NCI-H524 (cell line): Measurements from ENCODE around the gene APPL1.
A peak's percentile ranks its signal among the peaks of the same experiment; 100 is the strongest.
"Not testable (repeated sequence)": the region's sequence is repeated elsewhere in the genome, so short reads cannot be mapped to it uniquely, and the experiment has no call there.

Source experiments
- DNase-seq, 2 experiments: peaks; one replicate each; lab custom pipeline; 2025; lab: John Stamatoyannopoulos, UW

APPL1 gene

DNA sequence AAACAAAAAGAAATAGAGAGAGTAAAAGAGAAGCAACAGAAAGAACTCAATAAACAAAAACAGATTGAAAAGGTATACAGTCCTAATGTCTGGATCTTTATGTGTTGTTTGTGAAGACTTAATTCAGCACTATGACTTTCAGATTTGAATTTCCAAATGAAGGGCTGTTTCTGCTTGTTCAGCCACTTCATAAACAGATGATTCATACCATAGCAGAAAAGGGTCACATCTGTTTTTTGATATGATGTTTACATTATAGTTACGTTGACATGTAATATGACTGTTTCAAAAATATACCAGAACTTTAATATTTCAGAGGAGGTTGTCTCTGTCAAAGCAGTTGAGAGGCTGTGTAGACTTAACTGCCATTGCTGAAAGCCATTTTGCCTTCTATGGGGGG is 40.9 kb downstream of the APPL1 start:
- no peak for DNase-seq

DNA sequence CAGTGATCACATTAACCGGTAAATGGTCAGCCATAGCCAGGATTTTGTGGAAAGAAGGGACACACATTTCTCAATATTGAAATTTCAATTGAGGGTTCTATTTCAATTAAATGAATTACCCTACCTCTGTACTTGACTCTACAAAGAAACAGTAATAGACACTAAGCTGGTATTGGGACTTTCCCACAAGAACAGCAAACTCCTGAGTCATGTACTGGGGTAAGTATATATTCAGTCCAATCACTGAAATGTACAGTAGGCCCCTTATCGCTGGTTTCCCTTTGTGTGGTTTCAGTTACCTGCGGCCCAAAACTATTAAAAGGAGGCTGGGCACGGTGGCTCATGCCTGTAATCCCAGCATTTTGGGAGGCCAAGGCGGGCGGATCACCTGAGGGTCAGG is 47.3 kb downstream of the APPL1 start:
- DNase-seq = no peak

GRCh38 chr3:57275393-57275792 is 47.9 kb downstream of the APPL1 start:
- DNase-seq = no peak

- DNase-seq = no peak
Measured at GRCh38 chr3:57278237-57278636, 50.7 kb downstream of the APPL1 start.

- DNase-seq = no peak
Measured at GRCh38 chr3:57279685-57280084, 52.2 kb downstream of the APPL1 start.

DNA sequence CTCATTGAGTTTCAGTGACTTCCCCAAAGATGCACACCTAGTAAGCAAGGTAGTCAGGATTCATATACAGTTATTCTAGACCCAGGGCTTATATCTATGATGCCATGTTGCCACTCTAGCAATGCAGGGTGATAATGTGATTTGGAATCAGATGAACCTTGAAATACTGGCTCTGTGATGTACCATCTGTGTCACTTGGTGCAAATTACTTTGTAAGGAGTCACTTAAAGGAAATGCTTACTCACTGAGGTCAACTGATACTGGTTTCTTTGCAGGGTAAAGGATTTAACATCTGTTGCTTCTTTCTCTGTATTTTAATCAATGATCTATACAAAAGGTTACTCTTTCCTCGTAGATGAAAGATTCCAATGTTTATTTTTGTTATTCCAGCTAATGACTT is 54.2 kb downstream of the APPL1 start:
- peak; percentile 55 to 85 for DNase-seq

- no peak for DNase-seq
Measured at GRCh38 chr3:57283334-57283733, 55.8 kb downstream of the APPL1 start.

GRCh38 chr3:57287205-57287604 is 59.7 kb downstream of the APPL1 start:
- DNase-seq = no peak

GRCh38 chr3:57288403-57288802 is 60.9 kb downstream of the APPL1 start:
- no peak for DNase-seq

DNA sequence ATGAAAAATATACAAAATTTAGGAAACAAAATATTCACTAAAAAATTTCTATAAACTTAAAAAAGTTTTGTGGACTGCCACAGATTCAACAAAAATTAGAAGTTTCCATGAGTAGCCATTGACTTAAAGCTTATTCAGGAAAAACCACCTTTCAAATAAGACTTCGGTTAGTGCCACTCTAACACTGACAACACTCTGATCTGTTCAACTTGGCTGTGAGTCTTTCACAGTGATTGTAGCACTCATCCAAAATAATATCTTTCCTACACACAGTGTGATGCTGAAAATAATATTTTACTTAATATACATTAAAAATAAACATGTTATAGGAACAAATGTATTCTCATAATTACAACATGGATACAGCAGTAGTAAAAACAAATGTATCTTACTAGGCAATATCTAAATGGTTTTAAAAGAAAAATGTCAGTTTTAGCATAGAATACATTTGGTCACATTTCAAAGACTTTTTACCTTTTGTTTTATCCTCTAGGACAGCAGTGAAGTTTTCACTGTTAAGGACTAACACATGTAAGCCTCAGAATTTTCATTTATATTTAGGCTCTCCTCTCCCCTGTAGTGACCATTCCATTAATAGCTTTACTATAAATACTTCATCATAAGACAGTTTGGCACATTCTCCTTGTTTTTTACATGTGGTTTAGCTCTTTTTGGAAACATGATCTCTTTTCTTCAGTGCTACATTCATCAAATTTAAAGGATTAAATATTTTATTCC is 64.8 kb downstream of the APPL1 start, which contains the start of gene ASB14:
TSS of gene ASB14 (minus strand) at position 527 of the 738 bp plus-strand sequence. CDS start 652 bp downstream, outside the sequence.
- no peak for DNase-seq

DNA sequence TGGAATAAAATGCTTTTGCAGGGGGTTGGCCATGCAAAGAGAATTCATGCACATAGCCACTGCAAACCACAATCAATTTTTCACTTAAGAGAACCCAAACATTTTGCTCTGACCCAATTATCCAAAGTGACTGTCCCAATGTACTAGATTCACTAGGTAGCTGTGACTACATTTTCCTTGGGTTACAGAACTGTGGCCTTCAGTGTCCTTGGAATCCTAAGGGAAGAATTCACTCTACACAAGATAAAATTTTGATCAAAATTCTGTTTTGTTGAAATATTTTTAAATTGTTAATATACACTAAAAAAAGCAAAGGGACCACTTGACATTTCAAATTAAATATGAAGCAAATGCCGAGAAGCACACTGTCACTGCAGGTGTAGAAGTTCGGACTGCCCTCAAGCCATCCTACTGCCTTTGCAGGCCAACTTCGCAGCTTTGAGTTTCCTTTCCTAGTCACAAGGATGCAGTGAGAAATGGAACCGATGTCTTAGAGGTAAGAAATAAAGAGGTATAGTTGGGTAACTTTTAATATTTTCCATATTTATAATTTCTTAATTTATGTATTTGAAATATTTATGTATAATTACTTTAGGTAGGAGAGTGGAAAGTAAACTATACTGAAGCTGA is 65.5 kb downstream of the APPL1 start:
- DNase-seq = no peak

DNA sequence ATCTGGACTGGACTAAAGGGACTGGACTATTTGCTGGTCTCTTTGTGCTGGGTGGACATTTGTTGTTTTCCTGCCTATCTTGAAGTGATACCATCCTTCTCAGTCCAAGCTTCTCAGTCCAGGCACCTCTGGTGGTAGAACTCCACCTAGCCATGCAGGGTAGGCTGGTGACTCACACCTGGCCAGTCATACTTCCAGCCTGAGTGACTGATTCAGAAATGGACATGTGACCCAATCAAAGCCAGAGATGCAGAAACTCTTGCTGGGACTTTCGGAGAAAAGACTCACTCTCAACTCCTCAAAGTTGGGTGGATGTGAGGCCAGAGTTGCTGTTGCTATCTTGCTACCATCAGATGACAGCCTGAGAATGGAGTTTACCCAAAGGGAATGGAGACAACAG is 70.5 kb downstream of the APPL1 start:
- DNase-seq = no peak

DNA sequence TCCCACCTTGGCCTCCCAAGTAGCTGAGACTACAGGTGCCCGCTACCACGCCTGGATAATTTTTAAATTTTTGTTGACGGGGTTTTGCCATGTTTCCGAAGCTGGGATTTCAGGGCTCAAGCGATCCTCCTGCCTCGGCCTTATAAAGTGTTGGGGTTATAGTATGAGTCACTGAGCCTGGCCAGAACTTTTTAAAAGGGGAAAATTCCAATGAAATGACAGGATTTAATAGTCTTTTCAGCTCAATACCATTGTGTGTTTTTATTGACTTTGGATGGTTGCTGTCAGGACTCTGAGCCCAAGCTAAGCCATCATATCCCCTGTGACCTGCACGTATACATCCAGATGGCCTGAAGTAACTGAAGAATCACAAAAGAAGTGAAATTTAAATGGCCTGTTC is 76.0 kb downstream of the APPL1 start:
- DNase-seq = not testable (repeated sequence)

DNA sequence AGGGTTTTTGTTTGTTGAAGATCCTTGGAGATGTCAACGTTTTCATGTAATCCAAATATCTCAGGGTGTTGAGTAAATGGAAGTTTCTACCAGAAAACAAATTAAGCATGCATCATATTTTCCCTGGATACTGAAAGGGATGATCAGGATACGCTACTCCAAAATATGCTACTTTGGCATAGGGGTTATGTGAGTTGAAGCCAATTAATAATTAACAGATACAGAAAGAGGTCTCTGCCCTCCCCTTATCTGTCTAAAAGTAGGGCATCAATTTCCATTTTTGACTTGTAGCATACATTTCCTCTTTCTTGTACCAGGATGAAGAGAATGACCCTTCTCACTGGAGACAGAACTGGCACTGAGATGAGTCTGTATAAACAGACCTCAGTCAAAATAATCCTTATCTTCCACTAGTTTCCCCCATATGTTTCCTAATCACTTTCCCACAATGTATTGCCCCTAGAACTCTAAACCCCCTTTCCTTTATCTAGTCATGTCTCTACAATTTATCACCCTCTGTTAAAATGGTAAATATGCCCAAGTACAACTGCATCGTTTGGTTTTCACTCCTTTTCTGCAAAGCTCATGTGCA is 82.3 kb downstream of the APPL1 start:
- no peak for DNase-seq

DNA sequence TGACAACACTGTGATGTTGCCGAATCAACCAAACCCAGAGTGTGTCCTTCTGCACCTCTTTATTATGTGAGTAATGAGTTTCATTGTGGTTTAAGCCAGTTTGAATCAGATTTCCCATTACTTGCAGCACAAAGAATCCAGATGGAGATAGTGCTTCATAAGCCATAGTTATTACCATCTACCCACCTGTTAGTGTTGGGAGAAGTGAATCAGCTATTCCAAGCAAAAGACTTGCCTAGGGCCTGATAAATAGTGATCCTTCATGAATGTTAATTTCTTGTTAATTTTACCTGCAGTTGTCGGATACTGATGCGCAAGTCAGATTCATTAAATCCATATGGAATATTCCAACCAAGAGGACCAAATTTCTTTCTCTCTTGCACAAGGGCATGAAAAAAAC is 86.7 kb downstream of the APPL1 start:
- DNase-seq = no peak
